Left lung (tissue), 10 donors: Measurements from ENCODE around the gene CDC25B. TPM values are rescaled to one million over a fixed set of nuclear protein-coding genes. Genes with fewer than 3 reads are reported as not detected.
A peak's percentile ranks its signal among the peaks of the same experiment; 100 is the strongest.
"Not testable (repeated sequence)": the region's sequence is repeated elsewhere in the genome, so short reads cannot be mapped to it uniquely, and the experiment has no call there.

Experiments
- ATAC-seq: fragments of 200-7000 bp; cut with Tn5 transposase; one replicate; pipeline ENCODE4 v1.9.1; 2020; ENCODE audit warnings: moderate library complexity
- DNase-seq, 4 donors: peaks; one replicate each; pipeline ENCODE4 v3.0.0-alpha.2; 2013 to 2020
- H3K27ac ChIP-seq, 2 donors: fragments of 200-600 bp; sonication (generic) in 1 of 2; one replicate each; pipeline versions ENCODE4 v1.5.0 to v1.8.0; 2020 to 2021
- H3K27me3 ChIP-seq, 2 donors: fragments of 200-600 bp; sonication (generic) in 1 of 2; one replicate each; pipeline versions ENCODE4 v1.5.0 to v1.8.0; 2020 to 2021
- H3K36me3 ChIP-seq, 2 donors: fragments of 200-600 bp; sonication (generic) in 1 of 2; one replicate each; pipeline versions ENCODE4 v1.5.0 to v1.8.0; 2020 to 2021
- H3K4me1 ChIP-seq, 2 donors: fragments of 200-600 bp; one replicate each; pipeline ENCODE4 v1.8.0; 2021
- H3K4me3 ChIP-seq, 2 donors: fragments of 200-600 bp; sonication (generic) in 1 of 2; one replicate each; pipeline versions ENCODE4 v1.5.0 to v1.8.0; 2020 to 2021; ENCODE audit warnings: mild to moderate bottlenecking in 1 of 2
- H3K9me3 ChIP-seq, 2 donors: fragments of 200-600 bp; sonication (generic) in 1 of 2; one replicate each; pipeline versions ENCODE4 v1.5.0 to v1.8.0; 2020 to 2021
- CTCF ChIP-seq, 2 donors: fragments of 200-600 bp; sonication (generic) in 1 of 2; IDR thresholded peaks; one replicate each; pipeline versions ENCODE4 v1.5.0 to v1.8.0; 2021; ENCODE audit warnings: antibody characterized with exemption in 2 of 2
- intact Hi-C, 2 donors: fragments of 100-400 bp; cut with DNase I; formaldehyde crosslinking; loops; one replicate each; pipeline versions ENCODE4 v1.11.2 to v1.14.2; 2022
- polyA plus RNA-seq, 6 donors: library from polyadenylated mRNA; unstranded; fragments of 120-200 nt; gene quantifications; one replicate each; pipeline ENCODE4 v1.2.1, GENCODE V29; 2013; ENCODE audit not compliant: insufficient read length in 6 of 6
- total RNA-seq, 2 donors: library from RNA; stranded (reverse); fragmentation: NEBNext Ultra II Directional; extraction: Animal tissue kit (Norgen Biotek cat#: 25700); gene quantifications; one replicate each; pipeline ENCODE4 v1.2.1, GENCODE V29; 2021
- donor health status: DM: no; HTN: yes; CAD: no.
- donor health status: DM: no; HTN: no; CAD: no.

CDC25B gene
- total and polyA plus RNA-seq, 8 donors = 50.8 to 121 (median 60.4) TPM

GRCh38 chr20:3836132-3836531 lies 40.0 kb downstream of the CDC25B start:
- Histone ChIP-seq H3K36me3 (no peaks in the 10 kb centered on the region), H3K9me3 (no peaks in the 10 kb centered on the region), H3K27me3 (no peaks in the 10 kb centered on the region), H3K4me1 (peaks cover 0 to 23% of the 10 kb centered on the region in 2 donors), H3K4me3 (no peak overlapping the region), H3K27ac (no peak overlapping the region)
- no peak for TF ChIP-seq CTCF (IDR thresholded peaks at IDR 0.05)
- DNase-seq (no peak), ATAC-seq (no peak)
- intact Hi-C loops = no loop called here

- Histone ChIP-seq H3K27ac (peak overlapping the region in 1 of 2 donors; percentile 80), H3K27me3 (no peaks in the 10 kb centered on the region), H3K9me3 (no peaks in the 10 kb centered on the region), H3K4me3 (no peak overlapping the region), H3K4me1 (peaks cover 0 to 23% of the 10 kb centered on the region in 2 donors), H3K36me3 (no peaks in the 10 kb centered on the region)
- intact Hi-C loops = no loop called here
- TF ChIP-seq CTCF (IDR thresholded peaks at IDR 0.05) = no peak
- peak in 1 of 4 donors; percentile 27 for DNase-seq
- ATAC-seq = no peak
Observed at GRCh38 chr20:3839328-3839727, 43.2 kb downstream of the CDC25B start.

GRCh38 chr20:3840201-3840600 lies 44.1 kb downstream of the CDC25B start:
- intact Hi-C loops = not testable (repeated sequence)
- peaks cover 0 to 23% of the 10 kb centered on the region in 2 donors for H3K4me1 ChIP-seq

GRCh38 chr20:3842348-3842930 lies 46.3 kb downstream of the CDC25B start:
- H3K4me3 ChIP-seq = no peak overlapping the region
- intact Hi-C loops = no loop called here

More at GRCh38 chr20:3840201-3840600, 44.1 kb downstream of the CDC25B start:
- not testable (repeated sequence) for ATAC-seq, H3K4me3 ChIP-seq, H3K9me3 ChIP-seq, H3K27ac ChIP-seq, H3K27me3 ChIP-seq, H3K36me3 ChIP-seq
- DNase-seq = peak in 1 of 4 donors; percentile 8

GRCh38 chr20:3843490-3843889 lies 47.4 kb downstream of the CDC25B start:
- TF ChIP-seq CTCF (IDR thresholded peaks at IDR 0.05) = no peak
- Histone ChIP-seq H3K4me1 (peaks cover 10 to 42% of the 10 kb centered on the region in 2 donors), H3K27ac (no peak overlapping the region), H3K9me3 (no peaks in the 10 kb centered on the region), H3K36me3 (no peaks in the 10 kb centered on the region), H3K4me3 (no peak overlapping the region), H3K27me3 (no peaks in the 10 kb centered on the region)
- intact Hi-C loops = no loop called here
- DNase-seq (peak in 1 of 4 donors; percentile 23), ATAC-seq (no peak)

More at GRCh38 chr20:3842348-3842930, 46.3 kb downstream of the CDC25B start:
- Histone ChIP-seq H3K27ac (no peak overlapping the region), H3K27me3 (no peaks in the 10 kb centered on the region), H3K4me1 (peaks cover 2 to 38% of the 10 kb centered on the region in 2 donors), H3K36me3 (no peaks in the 10 kb centered on the region), H3K9me3 (no peaks in the 10 kb centered on the region)
- no peak for TF ChIP-seq CTCF (IDR thresholded peaks at IDR 0.05)
- DNase-seq (peak in 1 of 4 donors; percentile 52), ATAC-seq (no peak)

- DNase-seq = peak in 1 of 4 donors; percentile 15
- H3K36me3 ChIP-seq, H3K9me3 ChIP-seq, H3K27me3 ChIP-seq, H3K4me3 ChIP-seq, ATAC-seq, H3K27ac ChIP-seq, intact Hi-C loops: not testable (repeated sequence)
- peaks cover 10 to 42% of the 10 kb centered on the region in 2 donors for H3K4me1 ChIP-seq
Observed at GRCh38 chr20:3843990-3844619, 48.0 kb downstream of the CDC25B start.
